Fibroblast of skin of back (primary cell): ENCODE results near the gene GFRA1.

Source experiments
- DNase-seq: peaks from one replicate; pipeline ENCODE4 v3.0.0-alpha.2; 2013

GFRA1 gene

DNA sequence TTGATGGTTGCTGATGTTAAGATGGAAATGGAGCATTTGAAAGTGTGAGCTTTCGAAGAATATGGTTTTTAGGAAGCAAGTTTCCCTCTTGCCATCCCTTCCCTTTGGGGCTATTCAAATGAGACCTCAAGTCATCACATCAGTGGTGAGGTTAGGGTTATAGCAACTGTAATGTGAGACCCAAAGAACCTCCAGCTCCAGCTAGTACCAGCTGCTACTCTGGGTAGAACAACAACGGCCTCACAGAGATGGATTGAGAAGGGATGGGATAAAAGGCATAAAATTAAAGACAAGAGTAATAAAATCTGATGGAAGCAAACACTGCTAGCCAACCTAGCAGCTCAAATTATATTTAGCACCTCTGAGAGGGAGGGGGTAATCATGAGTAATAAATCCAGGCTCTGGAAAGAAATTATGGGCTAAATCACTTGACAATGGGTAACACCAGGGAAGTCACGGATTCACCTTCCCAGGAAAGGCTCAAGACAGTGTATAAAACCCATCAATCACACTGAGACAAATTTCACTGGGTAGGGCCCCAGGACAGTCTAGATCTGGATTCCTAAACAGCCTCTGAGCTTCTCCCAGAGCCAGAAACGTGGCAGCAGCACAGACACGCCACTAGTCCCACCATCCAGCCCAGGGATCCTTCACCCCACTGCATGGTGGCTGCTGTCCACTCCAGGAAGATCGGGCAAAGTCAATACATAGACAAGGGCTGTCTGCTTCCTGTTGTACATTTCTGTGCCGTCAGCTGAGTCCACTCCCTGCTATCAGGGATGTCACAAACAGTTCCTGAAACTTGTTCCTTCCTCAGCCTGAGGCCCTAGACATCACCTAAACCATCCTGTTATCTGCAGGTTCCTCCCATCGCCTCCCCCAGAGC lies 151.1 kb downstream of the GFRA1 start:
- DNase-seq = no peak

DNA sequence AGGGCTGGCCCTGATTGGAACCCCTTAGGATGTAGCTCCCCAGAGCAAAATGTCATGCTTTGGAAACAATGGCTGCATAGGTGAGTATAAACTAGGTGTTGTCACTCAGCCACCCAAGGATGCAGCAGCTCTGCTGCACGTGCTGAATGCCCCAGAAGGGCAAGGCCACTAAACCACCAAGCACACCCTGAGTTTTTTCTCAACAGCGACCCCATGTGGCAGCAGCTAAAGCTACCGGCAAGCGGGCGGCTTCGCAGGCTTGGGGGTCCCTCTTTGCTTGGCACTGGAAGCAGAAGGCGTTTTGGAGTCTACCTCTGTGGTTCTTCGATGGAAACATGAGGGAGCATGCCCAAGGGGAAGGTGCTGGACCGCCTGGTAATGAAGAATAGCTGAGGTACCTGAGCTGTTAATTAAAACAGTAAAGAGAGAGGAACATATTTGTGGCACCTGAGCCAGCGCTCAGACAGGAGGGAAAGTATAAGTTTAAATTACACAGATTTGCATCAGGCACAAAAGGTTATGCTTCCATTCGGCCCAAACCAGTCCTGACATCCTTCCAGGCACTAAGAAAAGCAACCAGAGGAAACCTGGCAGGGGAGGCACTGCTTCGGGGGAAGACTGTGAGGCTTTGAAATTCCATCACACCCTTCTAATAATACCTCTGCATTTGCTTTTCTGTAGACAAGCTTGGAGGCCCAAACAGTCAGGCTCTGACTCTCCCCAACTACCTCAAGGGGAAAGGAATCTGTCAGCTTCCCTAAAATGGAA lies 152.1 kb downstream of the GFRA1 start:
- no peak for DNase-seq

DNA sequence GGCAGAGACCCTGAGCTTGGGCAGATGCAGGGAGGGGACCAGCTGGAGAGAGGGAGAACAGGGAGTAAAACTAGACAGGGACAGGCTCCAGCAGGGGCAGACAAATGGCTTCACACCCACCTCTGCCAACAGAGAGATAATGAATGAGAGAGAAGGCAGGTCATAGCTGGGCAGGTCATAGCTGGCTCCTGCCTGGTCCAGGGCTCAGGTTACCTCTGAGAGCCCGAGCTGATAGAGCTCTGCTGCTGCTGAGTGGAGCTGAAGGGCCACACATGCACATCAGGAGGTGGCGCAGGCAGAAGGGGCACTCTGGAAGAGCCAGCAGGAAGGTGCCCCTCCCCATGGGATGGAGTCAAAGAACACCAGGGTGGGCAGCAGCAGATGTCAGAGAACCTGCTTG lies 154.2 kb downstream of the GFRA1 start:
- no peak for DNase-seq

DNA sequence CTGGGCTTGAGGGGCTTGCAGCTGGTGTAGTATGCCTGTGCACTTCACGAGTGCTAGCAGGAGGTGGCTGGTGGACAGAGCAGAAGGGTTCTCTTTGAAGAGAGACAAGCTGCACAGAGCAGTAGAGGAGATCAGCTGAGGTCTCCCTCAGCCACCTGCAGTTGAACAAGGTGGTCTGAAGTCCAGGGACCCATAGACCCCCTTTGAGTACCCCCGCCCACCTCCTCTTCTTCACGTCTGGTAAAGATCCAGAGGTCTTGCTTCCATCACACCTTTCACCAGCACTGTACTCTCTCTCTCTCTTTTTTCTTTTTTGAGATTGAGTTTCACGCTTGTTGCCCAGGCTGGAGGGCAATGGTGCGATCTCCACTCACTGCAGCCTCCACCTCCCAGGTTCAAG lies 157.2 kb downstream of the GFRA1 start:
- no peak for DNase-seq

DNA sequence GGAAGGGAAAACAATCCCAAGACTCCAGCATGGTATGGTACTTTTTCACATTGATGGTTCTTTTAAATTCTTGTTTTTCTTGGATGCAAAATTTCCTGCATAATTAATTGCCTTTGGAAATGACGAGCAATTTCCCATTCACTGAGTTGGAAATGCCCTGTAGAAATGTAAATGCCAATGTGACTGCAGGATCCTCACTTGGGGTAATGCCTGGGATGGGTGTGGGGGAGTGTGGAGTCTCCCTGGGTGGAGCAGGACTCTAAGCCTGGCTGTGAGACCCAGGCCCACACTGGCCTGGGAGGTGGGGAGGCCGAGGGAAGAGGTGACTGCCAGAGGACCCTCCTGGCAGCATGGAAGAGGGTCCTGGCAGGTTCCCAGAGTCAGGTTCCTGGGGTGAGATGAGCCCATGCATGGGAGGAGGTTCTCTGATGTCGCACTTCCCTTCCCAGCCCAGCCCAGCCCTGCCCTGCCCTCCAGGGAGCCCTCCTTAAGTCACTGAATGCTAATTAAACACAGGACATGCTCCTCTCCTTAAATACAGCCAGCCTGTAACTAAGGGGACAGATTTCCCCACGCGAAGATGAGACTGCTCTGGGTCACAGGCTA lies 157.9 kb downstream of the GFRA1 start:
- no peak for DNase-seq

DNA sequence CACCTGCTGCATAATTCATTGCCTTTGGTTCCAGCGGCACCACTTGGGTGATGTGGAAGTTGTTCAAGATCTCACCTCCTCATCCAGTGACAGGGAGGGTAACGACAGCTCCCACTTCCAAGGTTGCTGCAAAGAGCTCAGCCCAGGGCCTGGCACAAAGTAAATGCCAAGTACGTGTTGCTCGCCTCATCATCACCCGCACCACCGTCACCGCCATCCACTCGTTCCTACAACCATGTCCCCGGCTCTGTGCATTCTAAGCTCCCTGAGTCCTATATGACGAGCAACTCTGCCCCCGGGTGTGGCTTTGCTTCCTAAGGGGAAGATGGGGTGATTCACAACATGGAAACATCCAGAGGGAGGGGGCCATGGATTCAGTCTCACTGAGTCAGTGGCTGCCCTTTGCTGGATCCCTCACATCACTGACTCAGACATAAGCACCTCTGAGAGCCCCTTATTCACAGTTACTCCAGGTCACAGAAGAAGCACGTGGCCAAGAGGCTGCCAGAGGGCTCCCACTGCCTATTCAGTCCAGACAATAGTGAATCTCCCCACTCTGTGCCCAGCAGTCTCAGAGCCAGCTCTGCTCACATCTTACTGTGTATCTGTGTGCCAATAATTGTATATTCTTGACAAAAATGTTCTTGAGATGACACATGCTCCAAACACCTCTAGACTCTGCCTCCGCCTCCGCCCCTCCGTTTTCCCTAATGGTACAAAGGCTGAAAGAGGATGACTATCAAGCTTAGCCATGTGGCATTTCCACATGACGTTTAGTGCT lies 159.1 kb downstream of the GFRA1 start:
- DNase-seq = peak; percentile 87

DNA sequence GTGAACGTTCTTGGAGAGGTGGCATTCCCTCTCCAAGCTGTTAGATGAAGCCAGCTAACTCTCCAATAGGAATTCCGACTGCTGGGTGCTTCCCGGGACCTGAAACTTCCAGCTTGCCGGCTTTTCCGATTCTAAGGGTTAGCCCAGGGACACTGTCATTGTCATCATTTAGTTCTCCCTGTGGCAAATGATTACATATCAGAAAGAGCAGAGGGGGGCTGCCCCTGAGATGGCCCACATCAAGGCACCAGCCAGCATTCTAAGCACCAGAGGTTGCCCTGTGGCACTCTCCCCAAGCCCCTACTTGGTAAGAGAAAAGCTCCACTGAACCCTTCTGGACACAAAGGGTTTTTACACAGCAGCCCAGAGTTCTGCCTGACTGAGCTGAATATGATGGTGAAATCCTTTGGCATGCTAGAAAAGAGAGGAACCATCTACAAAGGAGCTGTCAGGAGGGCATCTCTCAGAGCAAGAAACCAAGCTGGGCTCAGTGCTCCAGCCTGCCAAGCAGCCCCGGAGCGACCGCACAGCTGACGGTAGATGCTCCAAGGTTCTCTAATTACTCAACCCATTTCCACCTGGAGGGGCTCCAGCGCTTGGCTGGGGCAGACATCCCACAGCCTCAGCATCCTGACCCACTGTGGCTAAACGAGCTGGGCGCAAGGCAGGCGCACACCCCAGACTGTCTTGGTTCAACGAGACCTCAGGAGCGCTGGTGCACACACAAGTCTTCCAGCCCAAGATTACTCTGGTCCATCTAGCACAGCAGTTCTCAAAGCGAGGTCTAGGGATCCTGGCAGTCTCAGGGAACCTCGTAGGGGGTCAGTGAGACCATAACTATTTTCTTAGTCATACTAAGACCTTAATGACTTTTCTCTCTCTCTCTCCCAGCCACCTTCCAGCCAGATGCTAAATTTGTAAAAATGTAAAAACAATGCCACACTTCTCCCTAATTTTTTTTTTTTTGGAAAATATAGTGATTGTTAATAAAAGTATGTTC lies 160.5 kb downstream of the GFRA1 start:
- peak; percentile 21 for DNase-seq

DNA sequence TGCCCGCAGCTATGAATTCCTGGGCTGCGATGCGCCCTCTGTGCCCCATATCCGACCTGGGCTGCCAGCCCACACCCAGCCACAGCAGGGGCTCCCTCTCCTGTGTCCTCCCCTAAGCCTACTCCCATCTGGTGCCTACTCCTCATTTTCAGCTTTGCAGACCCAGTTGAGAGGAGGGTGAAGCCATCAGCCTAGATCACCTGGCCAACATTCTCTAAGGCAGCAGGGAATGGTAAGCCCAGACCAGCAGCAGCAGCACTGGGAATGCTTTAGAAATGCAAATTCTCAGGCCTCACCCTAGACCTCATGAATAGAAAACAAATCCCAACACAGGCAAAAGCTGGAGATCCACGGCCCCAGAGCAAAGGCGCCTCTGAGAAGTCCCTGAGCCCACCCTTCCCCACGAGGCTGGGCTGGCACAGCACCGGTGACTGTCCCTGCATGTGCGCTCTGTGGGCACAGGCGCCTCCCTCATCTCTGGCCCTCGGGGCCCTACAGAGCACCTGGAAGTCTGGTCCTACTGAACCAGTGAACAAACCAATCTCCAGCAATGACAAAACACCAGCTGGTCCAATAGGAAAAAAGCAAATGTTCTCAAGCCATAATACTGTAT lies 161.4 kb downstream of the GFRA1 start:
- DNase-seq = no peak

DNA sequence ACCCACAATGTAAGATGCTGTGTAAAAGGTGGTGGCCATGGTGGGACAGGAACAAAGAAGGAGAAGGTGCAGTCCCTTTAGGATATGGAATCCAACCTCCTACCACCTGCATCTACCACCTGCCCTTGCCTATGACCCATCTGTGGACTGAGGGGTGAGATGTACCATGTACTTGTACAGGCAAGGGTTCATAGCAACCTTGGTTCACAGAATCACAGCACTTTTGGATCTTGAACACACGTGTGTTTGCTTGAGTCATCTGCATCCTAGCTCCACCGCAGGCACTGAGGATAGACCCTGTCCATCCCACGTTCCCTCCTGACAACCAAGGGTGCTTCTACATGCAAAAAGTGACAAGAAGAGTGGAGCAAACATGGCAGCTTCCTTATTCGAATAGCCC lies 162.3 kb downstream of the GFRA1 start:
- no peak for DNase-seq

DNA sequence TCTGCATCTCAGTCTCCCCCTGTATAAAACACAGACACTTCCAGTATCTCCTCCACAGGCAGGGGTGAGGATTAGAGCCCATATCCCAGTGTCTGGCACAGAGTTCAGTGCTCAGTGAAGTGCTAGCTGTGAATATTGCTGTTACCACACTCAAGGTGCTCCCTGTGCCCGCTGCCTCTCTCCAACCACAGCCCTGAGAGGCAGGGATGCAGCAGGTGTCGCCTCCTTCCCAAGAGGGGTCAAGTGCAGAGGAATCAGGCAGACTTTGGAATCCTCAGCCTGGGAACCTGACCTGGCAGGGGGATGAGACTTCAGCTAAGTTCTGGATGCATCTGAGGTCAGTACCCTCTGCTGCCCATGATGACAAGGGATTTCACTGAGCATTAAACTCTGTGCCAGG lies 163.1 kb downstream of the GFRA1 start:
- no peak for DNase-seq

DNA sequence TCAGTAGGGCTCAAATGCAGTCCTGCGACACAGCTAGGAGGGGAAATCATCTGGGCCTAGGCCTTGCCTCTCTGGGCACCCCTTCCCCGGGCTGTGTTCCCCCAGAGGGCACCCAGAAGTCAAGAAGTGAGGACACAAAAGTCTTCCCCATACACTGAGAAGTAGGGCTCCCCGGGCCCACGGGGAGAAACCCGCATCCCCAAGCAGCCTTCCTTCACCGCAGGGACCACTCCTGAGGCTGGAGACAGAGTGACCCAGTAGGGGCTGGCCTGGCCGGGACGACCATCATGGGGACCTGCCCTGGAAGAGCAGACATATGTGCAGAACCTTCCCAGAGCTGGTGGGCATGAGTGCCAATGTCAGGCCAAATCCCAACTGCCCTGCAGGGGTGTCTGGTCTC lies 163.5 kb downstream of the GFRA1 start:
- no peak for DNase-seq

DNA sequence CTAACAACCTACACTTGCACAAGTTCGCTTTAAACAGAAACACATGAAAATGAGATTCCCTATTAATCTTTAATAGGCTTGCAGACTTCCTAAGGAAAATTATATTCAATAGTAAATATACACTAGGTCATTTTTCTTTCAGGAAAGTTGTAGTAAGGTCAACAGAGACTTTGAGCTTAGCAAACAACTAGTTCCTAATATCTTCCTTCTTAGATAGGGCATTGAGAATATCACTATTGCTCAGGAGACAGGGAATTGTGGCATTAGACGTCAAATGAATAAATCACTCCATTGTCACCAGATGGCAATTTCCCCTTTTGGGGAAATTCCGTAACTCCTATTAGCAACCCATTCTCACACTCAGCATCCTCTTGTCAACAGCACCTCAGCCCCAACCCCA lies 164.9 kb downstream of the GFRA1 start:
- DNase-seq = no peak

DNA sequence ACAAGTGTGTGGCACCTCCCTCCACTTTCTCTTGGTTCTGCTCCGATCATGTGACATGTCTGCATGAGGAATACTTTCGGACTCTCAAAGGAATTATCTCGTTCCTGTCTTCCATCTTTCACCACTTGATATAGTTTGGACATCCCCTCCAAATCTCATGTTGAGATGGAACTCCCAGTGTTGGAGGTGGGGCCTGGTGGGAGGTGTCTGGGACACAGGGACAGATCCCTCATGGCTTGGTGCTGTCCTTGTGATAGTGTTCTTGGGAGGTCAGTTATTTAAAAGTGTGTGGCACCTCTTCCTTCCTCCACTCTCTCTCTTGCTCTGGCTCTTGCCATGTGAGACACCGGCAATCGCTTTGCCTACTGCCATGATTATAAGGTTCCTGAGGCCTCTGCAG lies 166.4 kb downstream of the GFRA1 start:
- no peak for DNase-seq

DNA sequence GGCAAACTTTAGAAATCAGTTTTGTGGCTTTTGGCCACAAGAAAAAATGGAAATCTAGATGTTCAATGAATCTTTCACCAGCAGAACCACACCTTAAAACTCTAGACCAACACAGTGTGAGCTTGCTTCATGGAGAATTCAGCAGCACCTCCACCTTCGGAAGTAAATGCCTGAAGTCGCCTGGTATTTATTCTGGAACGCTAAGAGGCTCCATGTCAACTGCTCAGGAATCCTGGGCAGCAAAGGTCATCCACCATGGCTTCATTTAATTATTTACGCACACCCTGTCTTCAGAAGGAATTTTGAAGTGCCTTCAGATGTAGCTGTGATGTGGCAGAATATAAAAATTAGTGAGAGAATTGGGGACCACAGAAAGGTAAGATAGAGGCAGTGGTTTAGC lies 167.7 kb downstream of the GFRA1 start:
- DNase-seq = no peak

DNA sequence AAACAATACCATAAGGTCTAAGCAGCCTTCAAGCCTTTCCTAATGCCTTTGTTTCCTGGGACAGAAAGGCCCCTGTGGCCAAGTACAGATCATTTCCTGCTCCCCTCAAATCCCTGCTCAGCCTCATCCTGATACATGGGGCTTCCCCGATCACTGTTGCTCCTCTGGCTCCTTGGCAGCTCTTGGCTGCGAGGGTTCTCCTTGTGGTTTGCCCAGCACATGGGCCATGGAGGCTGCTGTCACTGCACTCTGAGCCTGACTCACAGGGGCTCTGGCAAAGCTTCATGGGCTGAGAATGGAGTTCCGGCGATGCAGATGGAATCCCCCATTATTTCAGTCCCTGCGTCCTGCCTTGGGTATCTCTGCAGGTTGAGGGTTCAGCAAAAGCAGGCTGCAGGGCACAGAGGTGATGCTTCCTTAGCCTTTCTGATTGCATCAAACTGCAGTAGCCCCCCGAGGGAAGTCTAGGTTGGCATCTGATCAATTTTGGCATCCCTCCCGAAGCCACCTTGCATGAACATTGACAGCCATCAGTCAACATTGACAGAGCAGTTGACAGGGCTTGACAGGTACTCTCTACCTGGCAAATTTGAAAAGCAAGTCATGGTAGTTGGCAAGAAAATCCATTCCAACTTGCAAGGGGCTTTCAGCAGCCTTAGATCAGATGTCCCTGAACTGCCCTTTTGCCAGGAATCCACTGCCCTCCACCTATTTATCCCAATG lies 168.6 kb downstream of the GFRA1 start:
- DNase-seq = no peak

DNA sequence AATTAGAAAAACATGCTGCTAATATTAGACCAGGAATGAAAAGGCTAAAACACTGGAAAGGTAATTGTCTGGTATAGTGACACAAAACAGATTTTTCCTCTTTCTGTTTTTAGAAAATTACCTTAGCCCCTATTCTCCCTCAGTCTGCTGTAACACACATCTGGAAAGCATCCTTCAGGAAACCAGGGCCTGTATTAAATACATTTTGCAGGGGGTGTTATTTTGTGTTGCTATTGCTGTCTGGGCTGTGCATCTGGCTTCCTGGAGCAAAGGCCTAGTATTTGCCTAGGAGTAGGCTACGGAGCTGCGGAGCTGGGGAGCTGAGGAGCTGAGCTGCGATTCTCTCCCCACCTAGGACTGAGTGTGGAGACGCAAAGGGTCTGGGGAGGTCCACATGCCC lies 169.3 kb downstream of the GFRA1 start:
- no peak for DNase-seq

DNA sequence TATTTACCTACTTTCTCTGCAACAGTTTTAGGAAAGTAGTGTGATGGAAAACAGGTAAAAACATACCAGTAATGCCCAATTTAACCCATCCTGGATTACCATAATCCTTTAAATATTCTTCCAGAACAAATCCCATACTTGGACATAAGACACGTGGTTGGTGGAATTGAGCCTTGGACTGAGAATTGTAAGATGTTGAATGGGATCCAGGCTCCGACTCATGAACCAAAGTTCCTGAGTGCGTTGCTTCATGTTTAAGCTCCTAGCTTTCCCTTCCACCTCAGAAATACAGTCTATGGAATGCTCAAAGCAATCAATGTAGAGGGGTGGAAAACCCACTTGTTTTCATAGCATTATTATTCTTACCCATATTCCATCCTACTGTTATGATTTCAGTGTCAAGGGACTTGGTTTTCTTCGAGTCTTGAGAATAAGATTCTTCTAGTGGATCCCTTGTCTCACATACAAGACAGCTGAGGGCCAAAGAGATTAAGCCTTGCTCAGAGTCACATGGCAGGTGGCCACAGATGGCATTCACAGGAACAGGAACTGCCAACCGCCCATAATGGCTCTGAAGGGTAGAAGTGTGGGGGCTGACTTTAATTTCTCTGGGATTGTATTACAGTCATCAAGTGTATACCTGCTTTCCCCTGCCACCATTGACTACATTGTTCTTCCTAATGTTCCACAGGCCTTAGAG lies 171.2 kb downstream of the GFRA1 start:
- no peak for DNase-seq

DNA sequence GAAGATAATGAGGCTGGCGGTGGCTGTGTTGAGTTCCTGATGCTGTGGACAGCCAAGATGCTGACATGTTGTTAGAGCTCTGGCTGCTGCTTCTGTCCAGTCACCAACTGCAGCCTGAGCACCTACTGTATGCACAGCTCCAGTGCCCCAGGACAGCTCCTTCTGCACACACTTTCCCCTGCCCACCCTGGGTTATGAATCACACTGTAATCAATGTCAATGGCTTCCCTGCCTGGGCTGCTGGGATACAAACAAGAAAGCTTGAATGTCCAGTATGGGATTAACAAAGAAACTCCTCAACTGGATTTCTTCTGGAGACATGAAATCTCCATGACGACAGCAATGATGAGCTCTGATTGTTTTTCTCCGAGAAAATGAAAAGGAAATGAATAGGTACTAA lies 172.0 kb downstream of the GFRA1 start:
- DNase-seq = no peak

DNA sequence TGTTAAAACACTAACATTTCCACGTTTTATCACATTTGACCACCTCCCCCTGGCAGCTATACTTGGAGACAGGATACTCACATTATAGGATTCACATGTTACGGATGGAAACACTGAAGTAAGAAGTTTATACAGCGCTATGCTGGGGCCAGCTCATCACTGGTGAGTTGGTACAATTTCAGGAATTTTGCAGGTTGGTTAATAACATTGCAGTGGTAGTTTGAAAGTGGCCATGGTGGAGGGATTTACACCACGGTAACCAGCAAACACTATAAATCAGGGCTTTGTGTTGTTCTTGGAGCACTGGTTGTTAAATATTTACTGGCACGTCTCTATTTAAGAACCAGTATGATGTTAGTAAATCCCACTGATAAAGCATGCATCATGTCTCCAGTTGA lies 174.0 kb downstream of the GFRA1 start:
- no peak for DNase-seq
